ENCODE measurements around the gene FOXP1. TPM values are rescaled to one million over a fixed set of nuclear protein-coding genes. Genes with fewer than 3 reads are reported as not detected.
A peak's percentile ranks its signal among the peaks of the same experiment; 100 is the strongest.

FOXP1 gene
- total RNA-seq, 1 donor from 2014 or later, result 113 TPM

GRCh38 chr3:71468311-71469137 is 115.0 kb downstream of the FOXP1 start:
- Mint-ChIP-seq H3K4me3 (no peak overlapping the region), H3K36me3 (peaks cover 15% of the 10 kb centered on the region), H3K27me3 (no peaks in the 10 kb centered on the region), H3K9me3 (peaks cover 6% of the 10 kb centered on the region), H3K4me1 (ENCODE audit: unreplicated experiment) (peaks cover 25% of the 10 kb centered on the region), H3K27ac (peak overlapping the region; percentile 22)
- no peak for DNase-seq (ENCODE audit: extremely low spot score, unreplicated experiment)
- no peak for TF ChIP-seq CTCF (conservative IDR thresholded peaks at IDR 0.05)

GRCh38 chr3:71466483-71466882 is 117.0 kb downstream of the FOXP1 start:
- peak overlapping the region; percentile 28 for H3K27ac Mint-ChIP-seq
- DNase-seq (ENCODE audit: extremely low spot score, unreplicated experiment), result no peak
- H3K9me3 Mint-ChIP-seq, result no peaks in the 10 kb centered on the region
- no peaks in the 10 kb centered on the region for H3K27me3 Mint-ChIP-seq
- TF ChIP-seq CTCF (conservative IDR thresholded peaks at IDR 0.05), result no peak
- H3K36me3 Mint-ChIP-seq, result peaks cover 19% of the 10 kb centered on the region
- no peak overlapping the region for H3K4me3 Mint-ChIP-seq
- peaks cover 37% of the 10 kb centered on the region for H3K4me1 Mint-ChIP-seq (ENCODE audit: unreplicated experiment)

- Mint-ChIP-seq H3K9me3 (no peaks in the 10 kb centered on the region), H3K4me1 (ENCODE audit: unreplicated experiment) (peaks cover 44% of the 10 kb centered on the region), H3K27ac (no peak overlapping the region), H3K4me3 (no peak overlapping the region), H3K27me3 (no peaks in the 10 kb centered on the region), H3K36me3 (peaks cover 24% of the 10 kb centered on the region)
- no peak for TF ChIP-seq CTCF (conservative IDR thresholded peaks at IDR 0.05)
- no peak for DNase-seq (ENCODE audit: extremely low spot score, unreplicated experiment)
Observed at GRCh38 chr3:71465371-71466036, 118.0 kb downstream of the FOXP1 start.

- no peak overlapping the region for H3K4me3 Mint-ChIP-seq
- DNase-seq (ENCODE audit: extremely low spot score, unreplicated experiment), result no peak
- H3K27me3 Mint-ChIP-seq, result no peaks in the 10 kb centered on the region
- H3K9me3 Mint-ChIP-seq, result no peaks in the 10 kb centered on the region
- peaks cover 24% of the 10 kb centered on the region for H3K36me3 Mint-ChIP-seq
- no peak for TF ChIP-seq CTCF (conservative IDR thresholded peaks at IDR 0.05)
- H3K27ac Mint-ChIP-seq, result no peak overlapping the region
- H3K4me1 Mint-ChIP-seq (ENCODE audit: unreplicated experiment), result peaks cover 44% of the 10 kb centered on the region
Observed at GRCh38 chr3:71464613-71465012, 118.9 kb downstream of the FOXP1 start.

GRCh38 chr3:71463617-71464016 is 119.9 kb downstream of the FOXP1 start:
- H3K36me3 Mint-ChIP-seq, result peaks cover 23% of the 10 kb centered on the region
- no peak overlapping the region for H3K4me3 Mint-ChIP-seq

More at GRCh38 chr3:71463617-71464016, 119.9 kb downstream of the FOXP1 start:
- H3K27ac Mint-ChIP-seq, result no peak overlapping the region
- DNase-seq (ENCODE audit: extremely low spot score, unreplicated experiment), result no peak
- H3K27me3 Mint-ChIP-seq, result no peaks in the 10 kb centered on the region
- no peaks in the 10 kb centered on the region for H3K9me3 Mint-ChIP-seq
- peaks cover 39% of the 10 kb centered on the region for H3K4me1 Mint-ChIP-seq (ENCODE audit: unreplicated experiment)
- no peak for TF ChIP-seq CTCF (conservative IDR thresholded peaks at IDR 0.05)

Measured in type B pancreatic cell (in vitro differentiated cells).